Skeletal muscle tissue (tissue), 4 donors: ENCODE data around the gene EPDR1. TPM values are rescaled to one million over a fixed set of nuclear protein-coding genes. Genes with fewer than 3 reads are reported as not detected.

Source experiments
- H3K27ac ChIP-seq: one replicate; pipeline ENCODE4 v1.7.0; 2013; ENCODE audit warnings: mild to moderate bottlenecking, low read depth, low read length, inconsistent platforms
- H3K27me3 ChIP-seq, 3 donors: one replicate each; pipeline ENCODE4 v1.7.0; 2013; ENCODE audit warnings: low read length in 3 of 3; ENCODE audit not compliant: control insufficient read depth in 3 of 3, insufficient read depth in 3 of 3
- H3K36me3 ChIP-seq, 3 donors: one replicate each; pipeline ENCODE4 v1.7.0; 2013; ENCODE audit warnings: low read length in 3 of 3; ENCODE audit not compliant: control insufficient read depth in 3 of 3, insufficient read depth in 3 of 3
- H3K4me1 ChIP-seq, 3 donors: one replicate each; pipeline ENCODE4 v1.7.0; 2013; ENCODE audit warnings: low read length in 3 of 3, mild to moderate bottlenecking in 3 of 3; ENCODE audit not compliant: control insufficient read depth in 3 of 3, insufficient read depth in 3 of 3
- H3K4me3 ChIP-seq, 3 donors: one replicate each; pipeline ENCODE4 v1.7.0; 2013; ENCODE audit warnings: low read length in 3 of 3
- H3K9ac ChIP-seq, 3 donors: one replicate each; pipeline ENCODE4 v1.7.0; 2013; ENCODE audit warnings: low read length in 3 of 3, mild to moderate bottlenecking in 3 of 3, moderate library complexity in 2 of 3, low read depth in 1 of 3
- H3K9me3 ChIP-seq, 3 donors: one replicate each; pipeline ENCODE4 v1.7.0; 2013; ENCODE audit warnings: low read length in 3 of 3; ENCODE audit not compliant: control insufficient read depth in 3 of 3
- total RNA-seq: library from RNA; depleted of rRNA; stranded (reverse); fragments of >200 nt; gene quantifications from one replicate; pipeline ENCODE4 v1.2.3, GENCODE V29; 2014
- donor health status: Osteomylitis.

EPDR1 gene
- total RNA-seq, result 63.2 TPM

GRCh38 chr7:37920305-37920848 lies at the start of gene EPDR1:
EPDR1 (plus strand) TSS chr7:37920640; CDS start chr7:37920940, 300 bp downstream.
- H3K9me3 ChIP-seq, result no peaks in the 10 kb centered on the region
- H3K27me3 ChIP-seq, result peaks cover 8 to 10% (median 8%) of the 10 kb centered on the region in 3 donors
- peak within 1 kb of the TSS; percentile 79 to 89 (median 86) for H3K4me3 ChIP-seq
- H3K4me1 ChIP-seq, result peaks cover 27 to 39% (median 35%) of the 10 kb centered on the region in 3 donors
- H3K36me3 ChIP-seq, result no peaks in the 10 kb centered on the region
- peak within 1 kb of the TSS; percentile 92 for H3K27ac ChIP-seq
- peak within 1 kb of the TSS; percentile 87 to 96 (median 96) for H3K9ac ChIP-seq

GRCh38 chr7:37882086-37882485 lies 38.4 kb upstream of the EPDR1 start:
- peaks cover 0 to 2% (median 0%) of the 10 kb centered on the region in 3 donors for H3K9me3 ChIP-seq
- no peaks in the 10 kb centered on the region for H3K36me3 ChIP-seq
- no peak overlapping the region for H3K9ac ChIP-seq
- no peaks in the 10 kb centered on the region for H3K27me3 ChIP-seq
- H3K4me1 ChIP-seq, result no peaks in the 10 kb centered on the region
- no peak overlapping the region for H3K27ac ChIP-seq
- H3K4me3 ChIP-seq, result no peak overlapping the region

- Histone ChIP-seq H3K4me1 (no peaks in the 10 kb centered on the region), H3K9me3 (no peaks in the 10 kb centered on the region), H3K4me3 (no peak overlapping the region), H3K27me3 (no peaks in the 10 kb centered on the region), H3K36me3 (no peaks in the 10 kb centered on the region), H3K9ac (no peak overlapping the region), H3K27ac (no peak overlapping the region)
Observed at GRCh38 chr7:37893359-37893758, 27.1 kb upstream of the EPDR1 start.

GRCh38 chr7:37894671-37895070 lies 25.8 kb upstream of the EPDR1 start:
- H3K27me3 ChIP-seq, result no peaks in the 10 kb centered on the region
- H3K36me3 ChIP-seq, result no peaks in the 10 kb centered on the region
- no peak overlapping the region for H3K4me3 ChIP-seq
- H3K27ac ChIP-seq, result no peak overlapping the region
- no peaks in the 10 kb centered on the region for H3K4me1 ChIP-seq
- no peaks in the 10 kb centered on the region for H3K9me3 ChIP-seq
- H3K9ac ChIP-seq, result no peak overlapping the region

- no peak overlapping the region for H3K9ac ChIP-seq
- H3K9me3 ChIP-seq, result no peaks in the 10 kb centered on the region
- no peaks in the 10 kb centered on the region for H3K27me3 ChIP-seq
- H3K36me3 ChIP-seq, result no peaks in the 10 kb centered on the region
- no peak overlapping the region for H3K27ac ChIP-seq
- peaks cover 7 to 9% (median 8%) of the 10 kb centered on the region in 3 donors for H3K4me1 ChIP-seq
- no peak overlapping the region for H3K4me3 ChIP-seq
Observed at GRCh38 chr7:37899712-37900247, 20.7 kb upstream of the EPDR1 start.

GRCh38 chr7:37901236-37901827 lies 19.1 kb upstream of the EPDR1 start:
- Histone ChIP-seq H3K4me3 (no peak overlapping the region), H3K36me3 (no peaks in the 10 kb centered on the region), H3K27ac (no peak overlapping the region), H3K9me3 (no peaks in the 10 kb centered on the region), H3K9ac (no peak overlapping the region), H3K27me3 (no peaks in the 10 kb centered on the region), H3K4me1 (peaks cover 7 to 9% (median 8%) of the 10 kb centered on the region in 3 donors)

- no peak overlapping the region for H3K9ac ChIP-seq
- no peak overlapping the region for H3K27ac ChIP-seq
- no peaks in the 10 kb centered on the region for H3K9me3 ChIP-seq
Observed at GRCh38 chr7:37901890-37902524, 18.4 kb upstream of the EPDR1 start.

GRCh38 chr7:37908221-37908788 lies 12.1 kb upstream of the EPDR1 start:
- H3K27me3 ChIP-seq, result no peaks in the 10 kb centered on the region
- H3K27ac ChIP-seq, result no peak overlapping the region
- no peaks in the 10 kb centered on the region for H3K36me3 ChIP-seq
- H3K4me3 ChIP-seq, result no peak overlapping the region
- no peaks in the 10 kb centered on the region for H3K4me1 ChIP-seq
- no peak overlapping the region for H3K9ac ChIP-seq
- no peaks in the 10 kb centered on the region for H3K9me3 ChIP-seq

More at GRCh38 chr7:37901890-37902524, 18.4 kb upstream of the EPDR1 start:
- H3K4me3 ChIP-seq, result no peak overlapping the region
- H3K4me1 ChIP-seq, result peaks cover 7 to 9% (median 8%) of the 10 kb centered on the region in 3 donors
- H3K27me3 ChIP-seq, result no peaks in the 10 kb centered on the region
- H3K36me3 ChIP-seq, result no peaks in the 10 kb centered on the region

GRCh38 chr7:37912756-37913155 lies 7.7 kb upstream of the EPDR1 start:
- Histone ChIP-seq H3K4me1 (peaks cover 10 to 17% (median 15%) of the 10 kb centered on the region in 3 donors), H3K9me3 (no peaks in the 10 kb centered on the region), H3K9ac (no peak overlapping the region), H3K36me3 (no peaks in the 10 kb centered on the region), H3K4me3 (no peak overlapping the region), H3K27ac (no peak overlapping the region), H3K27me3 (peaks cover 8 to 10% (median 8%) of the 10 kb centered on the region in 3 donors)
